ENCODE data around the gene TMEM52.

GRCh38 chr1:1872329-1872994, 46.6 kb downstream of the TMEM52 start:
- no peak for TF ChIP-seq EZH2phosphoT487 (IDR thresholded peaks at IDR 0.05; ENCODE audit: low read length)
- TF ChIP-seq CTCF (IDR thresholded peaks at IDR 0.05; ENCODE audit: low read length) = no peak
- TF ChIP-seq EZH2 (optimal IDR thresholded peaks at IDR 0.05; ENCODE audit: low read depth, low read length) = no peak
